Measurements from ENCODE around the gene LTC4S.
"Not testable (repeated sequence)": the region's sequence is repeated elsewhere in the genome, so short reads cannot be mapped to it uniquely, and the experiment has no call there.

The LTC4S gene

DNA sequence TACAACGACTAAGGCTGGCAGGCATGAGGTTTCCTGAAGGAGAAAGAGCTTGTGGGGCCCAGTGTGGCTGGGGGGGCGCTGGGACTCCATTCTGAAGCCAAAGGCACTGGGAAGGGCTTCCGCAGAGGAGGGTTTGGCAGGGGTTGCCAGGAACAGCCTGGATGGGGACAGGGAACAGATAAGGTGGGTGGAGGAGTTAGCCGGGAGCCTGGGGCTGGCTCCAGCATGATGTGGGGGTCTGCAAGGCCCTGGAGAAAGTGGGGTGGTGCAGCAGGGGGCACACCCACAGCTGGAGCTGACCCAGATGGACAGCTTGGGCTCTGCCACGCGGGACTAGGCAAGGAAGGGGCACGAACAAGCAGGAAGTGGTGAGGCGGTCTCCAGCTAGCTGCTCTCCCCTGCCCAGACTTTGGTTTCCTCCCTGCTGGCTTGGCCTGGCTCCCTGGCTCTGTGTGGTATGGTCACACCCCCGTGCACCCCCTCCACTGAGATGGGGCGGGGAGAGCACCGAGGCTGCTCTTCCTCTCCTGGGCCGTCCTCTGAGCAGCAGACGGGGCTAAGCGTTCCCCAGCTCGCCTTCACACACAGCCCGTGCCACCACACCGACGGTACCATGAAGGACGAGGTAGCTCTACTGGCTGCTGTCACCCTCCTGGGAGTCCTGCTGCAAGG, at the start of gene LTC4S:
TSS of gene LTC4S (plus strand) at position 519 of the 672 bp plus-strand sequence. CDS start at position 614, 95 bp downstream.
- Histone ChIP-seq H4K20me1 (ENCODE audit: insufficient read depth) (no peaks in the 10 kb centered on the region), H3K27ac (no peak within 1 kb of the TSS), H3K4me3 (IDR thresholded peaks at IDR 0.05; ENCODE audit: insufficient read depth, low read depth, low read length) (no peak within 1 kb of the TSS), H2AFZ (ENCODE audit: low read depth) (no peak within 1 kb of the TSS), H3K27me3 (ENCODE audit: insufficient read depth, low read depth) (no peaks in the 10 kb centered on the region), H3K9ac (no peak within 1 kb of the TSS), H3K36me3 (ENCODE audit: insufficient read depth) (no peaks in the 10 kb centered on the region), H3K4me1 (ENCODE audit: low read depth, poor library complexity, severe bottlenecking) (peaks cover 4% of the 10 kb centered on the region), H3K4me2 (peak within 1 kb of the TSS; percentile 42; the same call in 1 of the 2 replicates), H3K79me2 (ENCODE audit: insufficient read depth, low read depth) (no peaks in the 10 kb centered on the region)
- TF ChIP-seq, protein P1, sequence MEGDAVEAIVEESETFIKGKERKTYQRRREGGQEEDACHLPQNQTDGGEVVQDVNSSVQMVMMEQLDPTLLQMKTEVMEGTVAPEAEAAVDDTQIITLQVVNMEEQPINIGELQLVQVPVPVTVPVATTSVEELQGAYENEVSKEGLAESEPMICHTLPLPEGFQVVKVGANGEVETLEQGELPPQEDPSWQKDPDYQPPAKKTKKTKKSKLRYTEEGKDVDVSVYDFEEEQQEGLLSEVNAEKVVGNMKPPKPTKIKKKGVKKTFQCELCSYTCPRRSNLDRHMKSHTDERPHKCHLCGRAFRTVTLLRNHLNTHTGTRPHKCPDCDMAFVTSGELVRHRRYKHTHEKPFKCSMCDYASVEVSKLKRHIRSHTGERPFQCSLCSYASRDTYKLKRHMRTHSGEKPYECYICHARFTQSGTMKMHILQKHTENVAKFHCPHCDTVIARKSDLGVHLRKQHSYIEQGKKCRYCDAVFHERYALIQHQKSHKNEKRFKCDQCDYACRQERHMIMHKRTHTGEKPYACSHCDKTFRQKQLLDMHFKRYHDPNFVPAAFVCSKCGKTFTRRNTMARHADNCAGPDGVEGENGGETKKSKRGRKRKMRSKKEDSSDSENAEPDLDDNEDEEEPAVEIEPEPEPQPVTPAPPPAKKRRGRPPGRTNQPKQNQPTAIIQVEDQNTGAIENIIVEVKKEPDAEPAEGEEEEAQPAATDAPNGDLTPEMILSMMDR (conservative IDR thresholded peaks at IDR 0.05; ENCODE audit: low read depth, low read length), result no peak

- not testable (repeated sequence) for H3K4me1 ChIP-seq (ENCODE audit: low read depth, poor library complexity, severe bottlenecking); H3K36me3 ChIP-seq (ENCODE audit: insufficient read depth); H3K4me3 ChIP-seq (IDR thresholded peaks at IDR 0.05; ENCODE audit: insufficient read depth, low read depth, low read length); H3K27me3 ChIP-seq (ENCODE audit: insufficient read depth, low read depth); H2AFZ ChIP-seq (ENCODE audit: low read depth); H3K9ac ChIP-seq; H3K27ac ChIP-seq; H3K4me2 ChIP-seq; H4K20me1 ChIP-seq (ENCODE audit: insufficient read depth)
- H3K79me2 ChIP-seq (ENCODE audit: insufficient read depth, low read depth), result peaks cover 44% of the 10 kb centered on the region
These were observed 49.7 kb upstream of the LTC4S start for GRCh38 chr5:179744106-179744505.

GRCh38 chr5:179746872-179747271, 46.9 kb upstream of the LTC4S start:
- H3K27ac ChIP-seq, result no peak overlapping the region

GRCh38 chr5:179747811-179748210, 46.0 kb upstream of the LTC4S start:
- H3K27ac ChIP-seq, result no peak overlapping the region
- no peaks in the 10 kb centered on the region for H3K27me3 ChIP-seq (ENCODE audit: insufficient read depth, low read depth)
- H3K79me2 ChIP-seq (ENCODE audit: insufficient read depth, low read depth), result peaks cover 22% of the 10 kb centered on the region
- no peaks in the 10 kb centered on the region for H3K4me1 ChIP-seq (ENCODE audit: low read depth, poor library complexity, severe bottlenecking)
- no peak overlapping the region for H3K9ac ChIP-seq
- H3K4me2 ChIP-seq, result no peak overlapping the region
- TF ChIP-seq, protein P1 (conservative IDR thresholded peaks at IDR 0.05; ENCODE audit: low read depth, low read length), result no peak
- H3K4me3 ChIP-seq (IDR thresholded peaks at IDR 0.05; ENCODE audit: insufficient read depth, low read depth, low read length), result no peak overlapping the region
- no peaks in the 10 kb centered on the region for H3K36me3 ChIP-seq (ENCODE audit: insufficient read depth)
- no peak overlapping the region for H2AFZ ChIP-seq (ENCODE audit: low read depth)
- H4K20me1 ChIP-seq (ENCODE audit: insufficient read depth), result no peaks in the 10 kb centered on the region

More at GRCh38 chr5:179746872-179747271, 46.9 kb upstream of the LTC4S start:
- no peaks in the 10 kb centered on the region for H3K27me3 ChIP-seq (ENCODE audit: insufficient read depth, low read depth)
- peaks cover 31% of the 10 kb centered on the region for H3K79me2 ChIP-seq (ENCODE audit: insufficient read depth, low read depth)
- no peak overlapping the region for H3K4me3 ChIP-seq (IDR thresholded peaks at IDR 0.05; ENCODE audit: insufficient read depth, low read depth, low read length)
- H3K36me3 ChIP-seq (ENCODE audit: insufficient read depth), result no peaks in the 10 kb centered on the region
- no peak overlapping the region for H2AFZ ChIP-seq (ENCODE audit: low read depth)
- no peaks in the 10 kb centered on the region for H3K4me1 ChIP-seq (ENCODE audit: low read depth, poor library complexity, severe bottlenecking)
- TF ChIP-seq, protein P1 (conservative IDR thresholded peaks at IDR 0.05; ENCODE audit: low read depth, low read length), result no peak
- no peak overlapping the region for H3K4me2 ChIP-seq
- no peaks in the 10 kb centered on the region for H4K20me1 ChIP-seq (ENCODE audit: insufficient read depth)
- no peak overlapping the region for H3K9ac ChIP-seq

DNA sequence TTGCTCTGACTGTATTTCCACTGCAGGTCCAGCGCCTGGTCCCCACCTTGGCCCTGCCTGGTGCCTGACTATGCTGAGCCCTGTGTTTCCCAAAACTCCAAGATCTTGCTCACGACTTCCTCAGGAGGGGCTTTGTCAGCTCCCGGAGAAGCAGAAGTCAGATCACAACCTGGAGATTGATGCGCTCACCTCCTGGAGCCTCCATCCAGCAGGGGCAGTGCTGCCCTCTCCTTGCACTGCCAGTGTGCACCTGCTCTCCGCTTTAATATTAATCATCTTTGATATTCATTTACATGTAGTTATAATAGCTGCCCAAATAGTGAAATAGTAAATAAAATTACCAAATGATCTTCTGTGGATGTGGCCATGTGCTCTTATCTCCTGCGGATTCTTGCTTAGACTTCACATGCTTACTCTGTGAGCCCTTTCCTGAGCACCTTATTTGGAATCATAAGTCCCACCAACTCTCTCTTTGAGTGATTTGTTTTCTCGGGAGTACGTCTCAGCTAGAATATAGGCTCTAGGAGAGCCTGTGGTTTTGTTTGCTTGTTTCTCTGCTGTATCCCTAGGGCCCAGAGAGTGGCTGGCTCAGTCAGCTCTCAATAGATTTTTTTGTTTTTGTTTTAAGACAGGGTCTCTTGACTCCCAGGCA, 43.8 kb upstream of the LTC4S start:
- Histone ChIP-seq H3K9ac (no peak overlapping the region), H3K4me2 (no peak overlapping the region), H3K27me3 (ENCODE audit: insufficient read depth, low read depth) (no peaks in the 10 kb centered on the region), H3K4me1 (ENCODE audit: low read depth, poor library complexity, severe bottlenecking) (no peaks in the 10 kb centered on the region), H3K79me2 (ENCODE audit: insufficient read depth, low read depth) (peaks cover 25% of the 10 kb centered on the region), H3K4me3 (IDR thresholded peaks at IDR 0.05; ENCODE audit: insufficient read depth, low read depth, low read length) (no peak overlapping the region), H2AFZ (ENCODE audit: low read depth) (no peak overlapping the region), H3K27ac (no peak overlapping the region), H4K20me1 (ENCODE audit: insufficient read depth) (no peaks in the 10 kb centered on the region), H3K36me3 (ENCODE audit: insufficient read depth) (no peaks in the 10 kb centered on the region)
- TF ChIP-seq, protein P1 (conservative IDR thresholded peaks at IDR 0.05; ENCODE audit: low read depth, low read length), result no peak
